Measurements from ENCODE around the gene ABHD17B. TPM values are rescaled to one million over a fixed set of nuclear protein-coding genes. Genes with fewer than 3 reads are reported as not detected.

Gene ABHD17B
- total RNA-seq, 1 experiment from 2014 or later = 21.1 TPM

GRCh38 chr9:71820403-71820921, 90.5 kb downstream of the ABHD17B start:
- BruUV-seq (replicated peaks) = no TSS peak
- DNase-seq (ENCODE audit: low read depth, low spot score) = no peak
- Histone ChIP-seq H3K27ac (ENCODE audit: low read length) (no peak overlapping the region), H3K36me3 (ENCODE audit: control insufficient read depth, insufficient read depth, low read length) (no peaks in the 10 kb centered on the region), H3K27me3 (ENCODE audit: control insufficient read depth, insufficient read depth, low read length) (no peaks in the 10 kb centered on the region), H3K4me3 (ENCODE audit: low read depth in 2 of 2, low read length in 2 of 2) (no peak overlapping the region), H3K4me1 (ENCODE audit: control insufficient read depth, insufficient read depth, low read length) (no peaks in the 10 kb centered on the region; the same call in none of the 2 replicates), H3K9me3 (ENCODE audit: control insufficient read depth, insufficient read depth, low read depth, low read length) (no peaks in the 10 kb centered on the region)
- in situ Hi-C loops (cut with HindIII; ENCODE audit: low pct_unique_long_range_greater_than_20kb, low sequenced_read_pairs) (no loop called here), intact Hi-C loops (cut with micrococcal nuclease; ENCODE audit: unreplicated experiment) (no loop called here)
- ATAC-seq = no peak
- TF ChIP-seq POLR2AphosphoS5 (IDR thresholded peaks at IDR 0.05; ENCODE audit: low read depth, low read length) (no peak), TCF7L2 (IDR thresholded peaks at IDR 0.05; ENCODE audit: low read depth, low read length) (no peak), SIN3A (IDR thresholded peaks at IDR 0.05; ENCODE audit: borderline replicate concordance, insufficient read depth, low read depth, low read length) (no peak), REST (IDR thresholded peaks at IDR 0.05; ENCODE audit: insufficient read depth in 1 of 2, low read depth in 2 of 2, low read length in 1 of 2) (no peak)
- CTCF ChIA-PET = interaction anchor here (0.6 kb wide), 1 partner anchor 109 kb away, joined by 3 read pairs; no protein-coding TSS in a partner anchor
- POLR2A ChIA-PET = interaction anchor here (0.7 kb wide), 1 partner anchor 27 kb away, joined by 3 read pairs; no protein-coding TSS in a partner anchor

GRCh38 chr9:71819115-71819739, 91.8 kb downstream of the ABHD17B start:
- BruUV-seq (replicated peaks) = no TSS peak
- H3K9me3 ChIP-seq (ENCODE audit: control insufficient read depth, insufficient read depth, low read depth, low read length) = no peaks in the 10 kb centered on the region
- no peak overlapping the region for H3K27ac ChIP-seq (ENCODE audit: low read length)
- CTCF ChIA-PET = interaction anchor here (0.6 to 0.7 kb wide), 5 partner anchors 82 to 924 kb away, joined by 3 to 10 read pairs (median 3); no protein-coding TSS in a partner anchor
- intact Hi-C loops (cut with micrococcal nuclease; ENCODE audit: unreplicated experiment) (no loop called here), in situ Hi-C loops (cut with HindIII; ENCODE audit: low pct_unique_long_range_greater_than_20kb, low sequenced_read_pairs) (no loop called here)
- DNase-seq (ENCODE audit: low read depth, low spot score) (no peak), ATAC-seq (no peak)
- no peak overlapping the region for H3K4me3 ChIP-seq (ENCODE audit: low read depth in 2 of 2, low read length in 2 of 2)
- no peaks in the 10 kb centered on the region for H3K27me3 ChIP-seq (ENCODE audit: control insufficient read depth, insufficient read depth, low read length)
- TF ChIP-seq CTCF (IDR thresholded peaks at IDR 0.05) (peak; percentile 80), SIN3A (IDR thresholded peaks at IDR 0.05; ENCODE audit: borderline replicate concordance, insufficient read depth, low read depth, low read length) (no peak), TCF7L2 (IDR thresholded peaks at IDR 0.05; ENCODE audit: low read depth, low read length) (no peak), POLR2AphosphoS5 (IDR thresholded peaks at IDR 0.05; ENCODE audit: low read depth, low read length) (no peak), REST (IDR thresholded peaks at IDR 0.05; ENCODE audit: insufficient read depth in 1 of 2, low read depth in 2 of 2, low read length in 1 of 2) (no peak)
- POLR2A ChIA-PET = interaction anchor here (0.6 kb wide), 1 partner anchor 317 kb away, joined by 4 read pairs; no protein-coding TSS in a partner anchor
- H3K36me3 ChIP-seq (ENCODE audit: control insufficient read depth, insufficient read depth, low read length) = no peaks in the 10 kb centered on the region
- H3K4me1 ChIP-seq (ENCODE audit: control insufficient read depth, insufficient read depth, low read length) = no peaks in the 10 kb centered on the region; the same call in none of the 2 replicates

Measured in Panc1 (cell line).